Adrenal gland (tissue), 5 donors: Measurements from ENCODE around the gene BEND6.

Experiments
- CTCF ChIP-seq, 6 experiments: fragments of 450-650 bp in 4 of 6; fragments of 200-600 bp in 2 of 6; sonication (generic) in 1 of 6; IDR thresholded peaks; 1 replicate in 5 of 6; 2 replicates in 1 of 6; pipeline versions ENCODE4 v1.5.1 to v1.8.0; 2016 to 2021; ENCODE audit warnings: antibody characterized with exemption in 6 of 6, mild to moderate bottlenecking in 2 of 6, moderate library complexity in 1 of 6
- POLR2A ChIP-seq, 2 donors: fragments of 450-650 bp; IDR thresholded peaks; one replicate each; pipeline ENCODE4 v1.6.1; 2017; ENCODE audit warnings: antibody characterized with exemption in 2 of 2, mild to moderate bottlenecking in 2 of 2, moderate library complexity in 1 of 2
- donor health status: DM: no; HTN: no; CAD: no.

- TF ChIP-seq CTCF (IDR thresholded peaks at IDR 0.05) (no peak), POLR2A (IDR thresholded peaks at IDR 0.05) (no peak)
Observed at GRCh38 chr6:57002197-57002596, 47.3 kb downstream of the BEND6 start.
